ENCODE data around the gene LSS.
"Not testable (repeated sequence)": the region's sequence is repeated elsewhere in the genome, so short reads cannot be mapped to it uniquely, and the experiment has no call there.

The LSS gene

GRCh38 chr21:46152927-46153246 is 75.7 kb downstream of the LSS start:
- DNase-seq = no peak

- DNase-seq = no peak
Measured at GRCh38 chr21:46151989-46152926, 76.3 kb downstream of the LSS start.

GRCh38 chr21:46151261-46151988 is 77.1 kb downstream of the LSS start:
- no peak for DNase-seq

- DNase-seq = no peak
Measured at GRCh38 chr21:46150491-46151121, 78.0 kb downstream of the LSS start.

GRCh38 chr21:46150073-46150472 is 78.5 kb downstream of the LSS start:
- DNase-seq = no peak

- no peak for DNase-seq
Measured at GRCh38 chr21:46149205-46149901, 79.2 kb downstream of the LSS start.

GRCh38 chr21:46148106-46148505 is 80.5 kb downstream of the LSS start:
- DNase-seq = no peak

GRCh38 chr21:46147429-46147828 is 81.1 kb downstream of the LSS start:
- not testable (repeated sequence) for DNase-seq

- DNase-seq = no peak
Measured at GRCh38 chr21:46146856-46147255, 81.7 kb downstream of the LSS start.

GRCh38 chr21:46145840-46146691 is 82.5 kb downstream of the LSS start:
- DNase-seq = no peak

- DNase-seq = no peak
Measured at GRCh38 chr21:46145159-46145839, 83.3 kb downstream of the LSS start.

- no peak for DNase-seq
Measured at GRCh38 chr21:46144464-46145070, 84.0 kb downstream of the LSS start.

GRCh38 chr21:46142582-46143473 is 85.7 kb downstream of the LSS start:
- no peak for DNase-seq

- DNase-seq = no peak
Measured at GRCh38 chr21:46141767-46142581, 86.6 kb downstream of the LSS start.

- DNase-seq = not testable (repeated sequence)
Measured at GRCh38 chr21:46140352-46141003, 88.1 kb downstream of the LSS start.

GRCh38 chr21:46139686-46140085 is 88.9 kb downstream of the LSS start:
- no peak for DNase-seq

GRCh38 chr21:46138383-46138970 is 90.1 kb downstream of the LSS start:
- no peak for DNase-seq
